H9 (cell line): ENCODE measurements around the gene MIS18BP1. TPM values are rescaled to one million over a fixed set of nuclear protein-coding genes. Genes with fewer than 3 reads are reported as not detected.

Experiments used
- DNase-seq: peaks from one replicate; pipeline ENCODE4 v3.0.0-alpha.2; 2017
- H2AFZ ChIP-seq: one replicate; pipeline ENCODE4 v1.6.1; 2013; ENCODE audit warnings: mild to moderate bottlenecking, low read length, control low read depth, moderate library complexity
- H2AK5ac ChIP-seq: 2 replicates; pipeline ENCODE4 v1.6.1; 2013; ENCODE audit warnings: low read length, control low read depth, mixed read lengths; ENCODE audit not compliant: insufficient read length
- H2BK120ac ChIP-seq: one replicate; pipeline ENCODE4 v1.6.1; 2013; ENCODE audit warnings: low read depth, mild to moderate bottlenecking, low read length, control low read depth, inconsistent platforms; ENCODE audit not compliant: poor library complexity, severe bottlenecking
- H2BK12ac ChIP-seq: 2 replicates; pipeline ENCODE4 v1.6.1; 2013; ENCODE audit warnings: low read length, control low read depth, mixed read lengths, low read depth; ENCODE audit not compliant: insufficient read length
- H2BK15ac ChIP-seq: 2 replicates; pipeline ENCODE4 v1.6.1; 2013; ENCODE audit warnings: low read depth, low read length, control low read depth
- H2BK20ac ChIP-seq: one replicate; pipeline ENCODE4 v1.6.1; 2013; ENCODE audit warnings: low read depth, mild to moderate bottlenecking, low read length, control low read depth, inconsistent platforms; ENCODE audit not compliant: poor library complexity, severe bottlenecking
- H2BK5ac ChIP-seq: 2 replicates; pipeline ENCODE4 v1.6.1; 2013; ENCODE audit warnings: low read length, control low read depth, mixed read lengths; ENCODE audit not compliant: insufficient read length
- H3K14ac ChIP-seq: 2 replicates; pipeline ENCODE4 v1.6.1; 2013; ENCODE audit warnings: low read length, control low read depth; ENCODE audit not compliant: insufficient read depth
- H3K18ac ChIP-seq: 2 replicates; pipeline ENCODE4 v1.6.1; 2013; ENCODE audit warnings: low read depth, mild to moderate bottlenecking, mixed read lengths, low read length, control low read depth; ENCODE audit not compliant: insufficient read length
- H3K23ac ChIP-seq: 2 replicates; pipeline ENCODE4 v1.6.1; 2013; ENCODE audit warnings: low read length, control low read depth, mixed read lengths, low read depth; ENCODE audit not compliant: insufficient read length
- H3K23me2 ChIP-seq: 2 replicates; pipeline ENCODE4 v1.6.1; 2013; ENCODE audit warnings: low read depth, mild to moderate bottlenecking, mixed read lengths, low read length, control low read depth; ENCODE audit not compliant: insufficient read length, poor library complexity, severe bottlenecking
- H3K27ac ChIP-seq: 2 replicates; pipeline ENCODE4 v1.5.1; 2013; ENCODE audit warnings: low read length, control low read depth, mixed read lengths, low read depth; ENCODE audit not compliant: insufficient read length
- H3K27me3 ChIP-seq: 2 replicates; pipeline ENCODE4 v1.6.1; 2013; ENCODE audit warnings: low read length, control low read depth, inconsistent platforms; ENCODE audit not compliant: insufficient read depth
- H3K4ac ChIP-seq: 2 replicates; pipeline ENCODE4 v1.6.1; 2013; ENCODE audit warnings: low read depth, mild to moderate bottlenecking, control low read depth, inconsistent platforms, low read length, moderate library complexity
- H3K4me1 ChIP-seq: 2 replicates; pipeline ENCODE4 v1.6.1; 2013; ENCODE audit warnings: low read length, control low read depth, inconsistent platforms; ENCODE audit not compliant: insufficient read depth
- H3K4me2 ChIP-seq: 2 replicates; pipeline ENCODE4 v1.6.1; 2013; ENCODE audit warnings: low read length, control low read depth, mixed read lengths; ENCODE audit not compliant: insufficient read length, insufficient read depth
- H3K56ac ChIP-seq: 2 replicates; pipeline ENCODE4 v1.6.1; 2013; ENCODE audit warnings: low read depth, mild to moderate bottlenecking, mixed read lengths, low read length, control low read depth; ENCODE audit not compliant: insufficient read length
- H3K79me1 ChIP-seq: 2 replicates; pipeline ENCODE4 v1.6.1; 2013; ENCODE audit warnings: low read depth, mild to moderate bottlenecking, moderate library complexity, low read length, control low read depth, inconsistent platforms; ENCODE audit not compliant: insufficient read depth, poor library complexity, severe bottlenecking
- H3K79me2 ChIP-seq: 2 replicates; pipeline ENCODE4 v1.6.1; 2013; ENCODE audit warnings: low read length, control low read depth, inconsistent platforms; ENCODE audit not compliant: insufficient read depth
- H3K9ac ChIP-seq: 2 replicates; pipeline ENCODE4 v1.6.1; 2013; ENCODE audit warnings: low read length, control low read depth, mixed read lengths; ENCODE audit not compliant: insufficient read length; ENCODE audit errors: extremely low read depth
- H3K9me3 ChIP-seq: one replicate; pipeline ENCODE4 v1.6.1; 2013; ENCODE audit warnings: low read depth, low read length, inconsistent platforms; ENCODE audit not compliant: control insufficient read depth
- H3T11ph ChIP-seq: one replicate; pipeline ENCODE4 v1.6.1; 2013; ENCODE audit warnings: mild to moderate bottlenecking, low read length, control low read depth, inconsistent platforms
- H4K20me1 ChIP-seq: one replicate; pipeline ENCODE4 v1.6.1; 2013; ENCODE audit not compliant: control insufficient read depth, insufficient read length, insufficient read depth
- H4K5ac ChIP-seq: 2 replicates; pipeline ENCODE4 v1.6.1; 2013; ENCODE audit warnings: low read depth, mild to moderate bottlenecking, mixed read lengths, low read length, control low read depth; ENCODE audit not compliant: insufficient read length
- H4K8ac ChIP-seq: replicated peaks from 2 replicates; pipeline ENCODE4 v1.6.1; 2013; ENCODE audit warnings: low read length, control low read depth, mixed read lengths, low read depth; ENCODE audit not compliant: insufficient read length
- H4K91ac ChIP-seq: 2 replicates; pipeline ENCODE4 v1.6.1; 2013; ENCODE audit warnings: low read depth, mild to moderate bottlenecking, moderate library complexity, mixed read lengths, low read length, control low read depth; ENCODE audit not compliant: insufficient read length
- H3K27ac Mint-ChIP-seq, 3 experiments: 2 replicates in 2 of 3; 3 replicates in 1 of 3; pipeline ENCODE4 v1.8.0; 2020 to 2021; ENCODE audit warnings: mixed read lengths in 3 of 3, mild to moderate bottlenecking in 1 of 3, moderate library complexity in 1 of 3
- H3K27me3 Mint-ChIP-seq: 2 replicates; pipeline ENCODE4 v1.8.0; 2021; ENCODE audit warnings: low read depth, mild to moderate bottlenecking, moderate library complexity, mixed read lengths
- H3K36me3 Mint-ChIP-seq, 3 experiments: 2 replicates in 2 of 3; 3 replicates in 1 of 3; pipeline ENCODE4 v1.8.0; 2020 to 2021; ENCODE audit warnings: low read depth in 3 of 3, mixed read lengths in 3 of 3; ENCODE audit not compliant: insufficient read depth in 1 of 3
- H3K4me1 Mint-ChIP-seq, 2 experiments: 2 replicates each; pipeline ENCODE4 v1.8.0; 2020; ENCODE audit warnings: mixed read lengths in 2 of 2
- H3K4me3 Mint-ChIP-seq, 2 experiments: 2 replicates in 1 of 2; 3 replicates in 1 of 2; pipeline ENCODE4 v1.8.0; 2020 to 2021; ENCODE audit warnings: mild to moderate bottlenecking in 2 of 2, mixed read lengths in 2 of 2, moderate library complexity in 1 of 2
- H3K9me3 Mint-ChIP-seq, 2 experiments: 2 replicates in 1 of 2; 3 replicates in 1 of 2; pipeline ENCODE4 v1.8.0; 2020; ENCODE audit warnings: mild to moderate bottlenecking in 2 of 2, mixed read lengths in 2 of 2, moderate library complexity in 1 of 2
- CTCF ChIP-seq: fragments of 200-600 bp; sonication (generic); conservative IDR thresholded peaks from 3 replicates; pipeline ENCODE4 v1.8.0; 2021; ENCODE audit warnings: antibody characterized with exemption, mild to moderate bottlenecking
- total RNA-seq: library from RNA; stranded (reverse); gene quantifications from 2 replicates; pipeline ENCODE4 v1.2.1, GENCODE V29; 2021

Gene MIS18BP1
- total RNA-seq, 1 experiment from 2014 or later = 60.6 TPM

- H3K4me2 ChIP-seq = no peak overlapping the region
- no peak overlapping the region for H4K91ac ChIP-seq
- Mint-ChIP-seq H3K36me3 (no peaks in the 10 kb centered on the region; a peak in 1 of 7 replicates), H3K27me3 (no peaks in the 10 kb centered on the region), H3K9me3 (no peaks in the 10 kb centered on the region), H3K4me3 (no peak overlapping the region), H3K4me1 (no peaks in the 10 kb centered on the region), H3K27ac (no peak overlapping the region)
- no peak overlapping the region for H3K14ac ChIP-seq
- no peak overlapping the region for H3K23ac ChIP-seq
- H4K5ac ChIP-seq = no peak overlapping the region
- no peak overlapping the region for H3K4ac ChIP-seq
- no peak overlapping the region for H2BK120ac ChIP-seq
- no peaks in the 10 kb centered on the region for H3K79me2 ChIP-seq
- H3K9ac ChIP-seq = no peak overlapping the region
- H3K9me3 ChIP-seq = no peaks in the 10 kb centered on the region
- no peak overlapping the region for H2BK20ac ChIP-seq
- TF ChIP-seq CTCF = no peak
- no peak overlapping the region for H3K18ac ChIP-seq
- H2BK5ac ChIP-seq = no peak overlapping the region
- H4K20me1 ChIP-seq = no peaks in the 10 kb centered on the region
- H3K79me1 ChIP-seq = no peaks in the 10 kb centered on the region
- no peaks in the 10 kb centered on the region for H3K23me2 ChIP-seq
- H3K4me1 ChIP-seq = no peaks in the 10 kb centered on the region
- H2AK5ac ChIP-seq = no peak overlapping the region
- H3K27ac ChIP-seq = no peak overlapping the region
- H4K8ac ChIP-seq = no peak overlapping the region
- H2AFZ ChIP-seq = no peak overlapping the region
- no peak overlapping the region for H2BK15ac ChIP-seq
- DNase-seq = no peak
- H3T11ph ChIP-seq = no peak overlapping the region
- H3K56ac ChIP-seq = no peak overlapping the region
- no peak overlapping the region for H2BK12ac ChIP-seq
- no peaks in the 10 kb centered on the region for H3K27me3 ChIP-seq
These were observed 96.9 kb downstream of the MIS18BP1 start for GRCh38 chr14:45156067-45156466.

Other genes starting within 250 kb of the MIS18BP1 start
- gene PRPF39, start 169.1 kb downstream of the MIS18BP1 start, total RNA-seq = 57.2 and 59.8 TPM in 2 replicates
- 154 and 157 TPM in 2 replicates for gene FKBP3, start 118.7 kb downstream of the MIS18BP1 start, total RNA-seq
- gene FANCM, start 117.3 kb downstream of the MIS18BP1 start, total RNA-seq = 9.1 and 11.9 TPM in 2 replicates